Measurements from ENCODE around the gene PLEKHJ1.

DNA sequence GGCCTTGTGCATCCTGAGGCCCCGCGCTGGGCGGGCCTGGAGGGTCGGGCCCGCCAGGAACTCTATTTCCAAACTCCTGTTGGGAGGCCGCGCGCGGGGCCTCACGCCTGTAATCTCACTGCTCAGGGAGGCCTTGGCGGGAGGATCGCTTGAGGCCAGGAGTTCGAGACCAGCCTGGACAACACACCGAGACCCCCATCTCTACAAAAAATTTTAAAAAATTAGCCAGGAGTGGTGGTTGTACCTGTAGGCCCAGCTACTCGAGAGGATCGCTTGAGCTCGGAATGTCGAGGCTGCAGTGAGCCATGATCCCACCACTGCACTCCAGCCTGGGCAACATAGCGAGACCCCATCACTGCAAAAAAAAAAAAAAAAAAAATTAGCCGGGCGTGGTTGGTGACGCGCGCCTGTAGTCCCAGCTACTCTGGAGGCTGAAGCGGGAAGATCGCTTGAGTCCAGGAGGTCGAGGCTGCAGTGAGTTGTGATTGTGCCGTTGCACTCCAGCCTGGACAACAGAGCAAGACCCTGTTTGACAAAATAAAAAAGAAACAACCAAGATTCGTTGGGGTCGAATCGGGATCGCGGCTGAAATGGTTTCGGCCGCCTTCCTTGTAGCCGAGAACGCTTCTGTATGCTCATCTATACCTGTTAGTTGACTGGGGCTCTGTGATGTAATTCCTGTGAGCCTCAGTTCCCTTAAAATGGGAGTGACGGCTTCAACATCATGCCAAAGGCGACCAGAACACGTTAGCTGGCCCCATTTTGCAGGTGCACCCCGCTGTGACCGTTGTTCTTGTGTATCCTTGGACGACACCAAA lies 1.1 kb upstream of the PLEKHJ1 start:
- TF ChIP-seq, protein P1, sequence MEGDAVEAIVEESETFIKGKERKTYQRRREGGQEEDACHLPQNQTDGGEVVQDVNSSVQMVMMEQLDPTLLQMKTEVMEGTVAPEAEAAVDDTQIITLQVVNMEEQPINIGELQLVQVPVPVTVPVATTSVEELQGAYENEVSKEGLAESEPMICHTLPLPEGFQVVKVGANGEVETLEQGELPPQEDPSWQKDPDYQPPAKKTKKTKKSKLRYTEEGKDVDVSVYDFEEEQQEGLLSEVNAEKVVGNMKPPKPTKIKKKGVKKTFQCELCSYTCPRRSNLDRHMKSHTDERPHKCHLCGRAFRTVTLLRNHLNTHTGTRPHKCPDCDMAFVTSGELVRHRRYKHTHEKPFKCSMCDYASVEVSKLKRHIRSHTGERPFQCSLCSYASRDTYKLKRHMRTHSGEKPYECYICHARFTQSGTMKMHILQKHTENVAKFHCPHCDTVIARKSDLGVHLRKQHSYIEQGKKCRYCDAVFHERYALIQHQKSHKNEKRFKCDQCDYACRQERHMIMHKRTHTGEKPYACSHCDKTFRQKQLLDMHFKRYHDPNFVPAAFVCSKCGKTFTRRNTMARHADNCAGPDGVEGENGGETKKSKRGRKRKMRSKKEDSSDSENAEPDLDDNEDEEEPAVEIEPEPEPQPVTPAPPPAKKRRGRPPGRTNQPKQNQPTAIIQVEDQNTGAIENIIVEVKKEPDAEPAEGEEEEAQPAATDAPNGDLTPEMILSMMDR (conservative IDR thresholded peaks at IDR 0.05) = no peak
- TF ChIP-seq ZFX (IDR thresholded peaks at IDR 0.05) = peak; percentile 99; the same call in 1 of the 2 replicates

All from C4-2B (cell line).